MCF 10A (cell line): ENCODE measurements around the gene LMCD1. TPM values are rescaled to one million over a fixed set of nuclear protein-coding genes. Genes with fewer than 3 reads are reported as not detected.

Source experiments
- BruUV-seq: library from RNA; stranded (reverse); fragments of 400-500 nt; replicated peaks from 2 replicates; lab custom pipeline; 2021; lab: Mats Ljungman, UMichigan
- CTCF ChIA-PET: fragments of 300-600 bp; sonication (Branson Sonifier 250); formaldehyde crosslinking; extraction: SDS; loops from one replicate; lab custom pipeline; 2021; ENCODE audit warnings: antibody characterized with exemption, inconsistent platforms; lab: Yijun Ruan, JAX
- POLR2A ChIA-PET: fragments of 300-600, 350-650 bp; sonication (Branson Sonifier 250); formaldehyde crosslinking; extraction: SDS; loops from one replicate; lab custom pipeline; 2020; ENCODE audit warnings: antibody characterized with exemption, inconsistent platforms; lab: Yijun Ruan, JAX
- DNase-seq: peaks from one replicate; pipeline ENCODE4 v3.0.0-alpha.2; 2018; ENCODE audit not compliant: unreplicated experiment
- H3K27ac Mint-ChIP-seq: one replicate; pipeline ENCODE4 v1.8.0; 2022; ENCODE audit warnings: mild to moderate bottlenecking, low read depth, mixed read lengths; ENCODE audit not compliant: unreplicated experiment
- H3K27me3 Mint-ChIP-seq: one replicate; pipeline ENCODE4 v1.8.0; 2022; ENCODE audit warnings: mixed read lengths; ENCODE audit not compliant: insufficient read depth, unreplicated experiment
- H3K36me3 Mint-ChIP-seq: one replicate; pipeline ENCODE4 v1.8.0; 2022; ENCODE audit warnings: mild to moderate bottlenecking, moderate library complexity, mixed read lengths; ENCODE audit not compliant: insufficient read depth, unreplicated experiment
- H3K4me1 Mint-ChIP-seq: one replicate; pipeline ENCODE4 v1.8.0; 2022; ENCODE audit warnings: mixed read lengths; ENCODE audit not compliant: insufficient read depth, unreplicated experiment
- H3K4me3 Mint-ChIP-seq: one replicate; pipeline ENCODE4 v1.8.0; 2022; ENCODE audit warnings: mild to moderate bottlenecking, moderate library complexity, mixed read lengths; ENCODE audit not compliant: unreplicated experiment
- H3K9me3 Mint-ChIP-seq: one replicate; pipeline ENCODE4 v1.8.0; 2022; ENCODE audit warnings: mixed read lengths; ENCODE audit not compliant: unreplicated experiment
- intact Hi-C: fragments of 100-400 bp; cut with micrococcal nuclease; formaldehyde crosslinking; loops from 2 replicates; pipeline ENCODE4 v1.14.1; 2022
- total RNA-seq: library from RNA; stranded (reverse); gene quantifications from 2 replicates; pipeline ENCODE4 v1.2.3, GENCODE V29; 2022
- TF ChIP-seq, protein P1 (sequence below): fragments of 200-600 bp; IDR thresholded peaks from one replicate; pipeline ENCODE4 v1.8.0; 2022; ENCODE audit warnings: antibody characterized with exemption, mild to moderate bottlenecking; ENCODE audit not compliant: unreplicated experiment

Gene LMCD1
- total RNA-seq, 1 experiment from 2014 or later = 0.63 TPM

DNA sequence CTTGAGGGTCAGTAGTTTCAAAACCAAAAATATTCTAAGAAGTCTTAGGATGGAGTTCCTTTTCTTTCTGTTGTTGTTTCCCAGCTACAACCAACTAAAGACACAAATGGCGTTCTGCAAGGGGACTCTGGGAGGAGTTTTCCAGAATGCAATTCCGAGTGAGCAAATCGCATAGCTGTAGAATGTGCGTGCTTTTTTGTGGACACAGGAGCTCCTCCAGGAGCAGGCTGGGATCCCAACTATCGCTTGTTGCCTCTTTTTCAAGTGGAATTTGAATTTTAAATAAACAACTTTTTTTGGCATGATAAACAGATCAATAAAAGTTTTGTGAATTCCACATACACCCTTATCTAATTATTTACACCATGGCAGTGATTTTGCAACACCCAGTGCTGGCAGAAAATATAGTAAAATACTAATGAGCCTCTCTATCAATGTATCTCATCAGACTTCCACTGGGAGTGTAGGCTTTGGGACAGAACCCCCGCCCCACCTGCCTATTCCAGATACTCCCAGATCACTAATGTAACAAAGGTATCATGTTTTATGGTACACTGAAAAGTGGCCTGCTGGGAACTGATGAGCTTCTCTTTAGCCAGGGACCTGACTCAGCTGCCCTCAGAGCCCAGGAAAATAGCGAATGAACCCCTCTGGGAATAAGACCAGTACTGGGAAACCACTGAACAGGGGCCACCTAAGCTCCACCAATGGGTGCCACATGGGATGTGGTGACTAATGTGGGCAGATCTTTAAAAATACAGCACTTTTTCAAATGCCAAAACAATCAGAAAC lies 66.4 kb downstream of the LMCD1 start:
- no TSS peak for BruUV-seq
- Mint-ChIP-seq H3K27ac (no peak overlapping the region), H3K9me3 (no peaks in the 10 kb centered on the region), H3K36me3 (peaks cover 6% of the 10 kb centered on the region), H3K4me1 (peaks cover 5% of the 10 kb centered on the region), H3K27me3 (no peaks in the 10 kb centered on the region), H3K4me3 (no peak overlapping the region)
- ChIA-PET CTCF (interaction anchor here (0.6 to 0.7 kb wide), 3 partner anchors 68 to 1349 kb away, joined by 3 to 4 read pairs (median 3); partner anchors contain the start of gene OXTR), POLR2A (interaction anchor here (1.0 kb wide), 1 partner anchor 17 kb away, joined by 3 read pairs; no protein-coding TSS in a partner anchor)
- intact Hi-C loops = no loop called here
- no peak for DNase-seq
- TF ChIP-seq, protein P1, sequence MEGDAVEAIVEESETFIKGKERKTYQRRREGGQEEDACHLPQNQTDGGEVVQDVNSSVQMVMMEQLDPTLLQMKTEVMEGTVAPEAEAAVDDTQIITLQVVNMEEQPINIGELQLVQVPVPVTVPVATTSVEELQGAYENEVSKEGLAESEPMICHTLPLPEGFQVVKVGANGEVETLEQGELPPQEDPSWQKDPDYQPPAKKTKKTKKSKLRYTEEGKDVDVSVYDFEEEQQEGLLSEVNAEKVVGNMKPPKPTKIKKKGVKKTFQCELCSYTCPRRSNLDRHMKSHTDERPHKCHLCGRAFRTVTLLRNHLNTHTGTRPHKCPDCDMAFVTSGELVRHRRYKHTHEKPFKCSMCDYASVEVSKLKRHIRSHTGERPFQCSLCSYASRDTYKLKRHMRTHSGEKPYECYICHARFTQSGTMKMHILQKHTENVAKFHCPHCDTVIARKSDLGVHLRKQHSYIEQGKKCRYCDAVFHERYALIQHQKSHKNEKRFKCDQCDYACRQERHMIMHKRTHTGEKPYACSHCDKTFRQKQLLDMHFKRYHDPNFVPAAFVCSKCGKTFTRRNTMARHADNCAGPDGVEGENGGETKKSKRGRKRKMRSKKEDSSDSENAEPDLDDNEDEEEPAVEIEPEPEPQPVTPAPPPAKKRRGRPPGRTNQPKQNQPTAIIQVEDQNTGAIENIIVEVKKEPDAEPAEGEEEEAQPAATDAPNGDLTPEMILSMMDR = no peak

GRCh38 chr3:8571256-8571655 lies 69.6 kb downstream of the LMCD1 start:
- TF ChIP-seq, protein P1 = no peak
- Mint-ChIP-seq H3K36me3 (peaks cover 6% of the 10 kb centered on the region), H3K4me3 (no peak overlapping the region), H3K9me3 (no peaks in the 10 kb centered on the region), H3K27ac (no peak overlapping the region), H3K4me1 (peaks cover 5% of the 10 kb centered on the region), H3K27me3 (no peaks in the 10 kb centered on the region)
- ChIA-PET POLR2A (no interaction called here), CTCF (no interaction called here)
- intact Hi-C loops = no loop called here
- no peak for DNase-seq
- BruUV-seq = no TSS peak

- BruUV-seq = no TSS peak
- Mint-ChIP-seq H3K36me3 (peaks cover 6% of the 10 kb centered on the region), H3K4me3 (no peak overlapping the region), H3K27ac (no peak overlapping the region), H3K4me1 (peaks cover 5% of the 10 kb centered on the region), H3K27me3 (no peaks in the 10 kb centered on the region), H3K9me3 (no peaks in the 10 kb centered on the region)
- intact Hi-C loops = no loop called here
- ChIA-PET CTCF (interaction anchor here (0.7 kb wide), 1 partner anchor 131 kb away, joined by 3 read pairs; no protein-coding TSS in a partner anchor), POLR2A (no interaction called here)
- no peak for DNase-seq
- TF ChIP-seq, protein P1 = no peak
Measured at GRCh38 chr3:8573342-8573926, 71.8 kb downstream of the LMCD1 start.

GRCh38 chr3:8574040-8574669 lies 72.5 kb downstream of the LMCD1 start:
- ChIA-PET POLR2A (no interaction called here), CTCF (interaction anchor here (0.7 to 1.2 kb wide), 2 partner anchors 102 to 1306 kb away, joined by 3 to 5 read pairs; no protein-coding TSS in a partner anchor)
- H3K9me3 Mint-ChIP-seq = no peaks in the 10 kb centered on the region
- intact Hi-C loops = no loop called here
- no TSS peak for BruUV-seq
- peaks cover 9% of the 10 kb centered on the region for H3K4me1 Mint-ChIP-seq
- no peak for DNase-seq
- peaks cover 6% of the 10 kb centered on the region for H3K36me3 Mint-ChIP-seq
- H3K4me3 Mint-ChIP-seq = no peak overlapping the region
- TF ChIP-seq, protein P1 = no peak
- H3K27ac Mint-ChIP-seq = no peak overlapping the region
- H3K27me3 Mint-ChIP-seq = no peaks in the 10 kb centered on the region
